Activated CD4-positive, alpha-beta T cell treated with anti-CD3 and anti-CD28 coated beads for 36 hours (primary cell): ENCODE results near the gene CCSER1. TPM values are rescaled to one million over a fixed set of nuclear protein-coding genes. Genes with fewer than 3 reads are reported as not detected.

Experiments
- ATAC-seq: fragments of 200-7000 bp; cut with Tn5 transposase; one replicate; pipeline ENCODE4 v1.10.0; 2021; ENCODE audit warnings: mild to moderate bottlenecking, moderate library complexity
- CTCF ChIA-PET: fragments of 350-600 bp; sonication (Branson Sonifier 250); formaldehyde crosslinking; loops from one replicate; lab custom pipeline; 2021; ENCODE audit warnings: antibody characterized with exemption; lab: Charles Lee
- POLR2A ChIA-PET: fragments of 350-600 bp; sonication (Branson Sonifier 250); formaldehyde crosslinking; loops from one replicate; lab custom pipeline; 2021; ENCODE audit warnings: antibody characterized with exemption, inconsistent platforms; lab: Charles Lee
- DNase-seq: peaks from one replicate; pipeline ENCODE4 v3.0.0-alpha.2; 2020
- H3K27ac Mint-ChIP-seq: one replicate; pipeline ENCODE4 v1.8.0; 2021; ENCODE audit warnings: mixed read lengths
- H3K27me3 Mint-ChIP-seq: one replicate; pipeline ENCODE4 v1.8.0; 2021; ENCODE audit warnings: mixed read lengths
- H3K36me3 Mint-ChIP-seq: one replicate; pipeline ENCODE4 v1.8.0; 2021; ENCODE audit warnings: low read depth, mixed read lengths
- H3K4me1 Mint-ChIP-seq: one replicate; pipeline ENCODE4 v1.8.0; 2021; ENCODE audit warnings: mixed read lengths
- H3K4me3 Mint-ChIP-seq: one replicate; pipeline ENCODE4 v1.8.0; 2021; ENCODE audit warnings: mild to moderate bottlenecking, moderate library complexity, mixed read lengths
- H3K9me3 Mint-ChIP-seq: one replicate; pipeline ENCODE4 v1.8.0; 2021; ENCODE audit warnings: low read depth, mixed read lengths
- intact Hi-C, 2 experiments: fragments of 100-400 bp; cut with DNase I in 1 of 2; cut with micrococcal nuclease in 1 of 2; formaldehyde crosslinking; loops; one replicate each; pipeline versions ENCODE4 v1.14.2 to v1.15.1; 2022 to 2024; cut with DNase I, micrococcal nuclease
- total RNA-seq, 2 experiments: library from RNA; stranded (reverse); gene quantifications; one replicate each; pipeline ENCODE4 v1.2.3, GENCODE V29; 2021

Gene CCSER1
- total RNA-seq, 2 experiments from 2014 or later: 0.14 TPM; not detected in 1

- H3K36me3 Mint-ChIP-seq: no peaks in the 10 kb centered on the region
- ATAC-seq: no peak
- intact Hi-C loops: no loop called here
- no peaks in the 10 kb centered on the region for H3K4me1 Mint-ChIP-seq
- H3K27ac Mint-ChIP-seq: no peak overlapping the region
- no peaks in the 10 kb centered on the region for H3K27me3 Mint-ChIP-seq
- CTCF ChIA-PET: no interaction called here
- DNase-seq: no peak
- POLR2A ChIA-PET: no interaction called here
- no peak overlapping the region for H3K4me3 Mint-ChIP-seq
- H3K9me3 Mint-ChIP-seq: peaks cover 10% of the 10 kb centered on the region
Measured at GRCh38 chr4:91527056-91527455, 1399.9 kb downstream of the CCSER1 start.

- ChIA-PET POLR2A (no interaction called here), CTCF (no interaction called here)
- Mint-ChIP-seq H3K27me3 (no peaks in the 10 kb centered on the region), H3K27ac (no peak overlapping the region), H3K36me3 (no peaks in the 10 kb centered on the region), H3K9me3 (peaks cover 24% of the 10 kb centered on the region), H3K4me1 (no peaks in the 10 kb centered on the region), H3K4me3 (no peak overlapping the region)
- DNase-seq (no peak), ATAC-seq (no peak)
- intact Hi-C loops: no loop called here
Measured at GRCh38 chr4:91567594-91567993, 1440.4 kb downstream of the CCSER1 start.

GRCh38 chr4:91577864-91578263, 1450.7 kb downstream of the CCSER1 start:
- CTCF ChIA-PET: no interaction called here
- Mint-ChIP-seq H3K9me3 (peaks cover 4% of the 10 kb centered on the region), H3K4me3 (no peak overlapping the region), H3K27me3 (no peaks in the 10 kb centered on the region), H3K27ac (no peak overlapping the region), H3K4me1 (no peaks in the 10 kb centered on the region), H3K36me3 (no peaks in the 10 kb centered on the region)
- intact Hi-C loops: no loop called here
- POLR2A ChIA-PET: no interaction called here
- no peak for DNase-seq
- no peak for ATAC-seq

GRCh38 chr4:91590260-91590659, 1463.1 kb downstream of the CCSER1 start:
- no peak overlapping the region for H3K27ac Mint-ChIP-seq
- no peaks in the 10 kb centered on the region for H3K36me3 Mint-ChIP-seq
- H3K27me3 Mint-ChIP-seq: no peaks in the 10 kb centered on the region
- ATAC-seq: no peak
- H3K4me1 Mint-ChIP-seq: no peaks in the 10 kb centered on the region
- POLR2A ChIA-PET: no interaction called here
- intact Hi-C loops: no loop called here
- peaks cover 5% of the 10 kb centered on the region for H3K9me3 Mint-ChIP-seq
- no peak overlapping the region for H3K4me3 Mint-ChIP-seq
- CTCF ChIA-PET: no interaction called here
- DNase-seq: no peak

- DNase-seq (no peak), ATAC-seq (no peak)
- no peaks in the 10 kb centered on the region for H3K9me3 Mint-ChIP-seq
- CTCF ChIA-PET: interaction anchor here (1.4 kb wide), 1 partner anchor 8 kb away, joined by 3 read pairs; no protein-coding TSS in a partner anchor
- no peak overlapping the region for H3K4me3 Mint-ChIP-seq
- no peak overlapping the region for H3K27ac Mint-ChIP-seq
- POLR2A ChIA-PET: no interaction called here
- intact Hi-C loops: no loop called here
- H3K4me1 Mint-ChIP-seq: no peaks in the 10 kb centered on the region
- no peaks in the 10 kb centered on the region for H3K36me3 Mint-ChIP-seq
- H3K27me3 Mint-ChIP-seq: no peaks in the 10 kb centered on the region
Measured at GRCh38 chr4:91592125-91592524, 1464.9 kb downstream of the CCSER1 start.

GRCh38 chr4:91596718-91597117, 1469.5 kb downstream of the CCSER1 start:
- Mint-ChIP-seq H3K9me3 (no peaks in the 10 kb centered on the region), H3K27me3 (no peaks in the 10 kb centered on the region), H3K36me3 (no peaks in the 10 kb centered on the region), H3K4me1 (no peaks in the 10 kb centered on the region), H3K4me3 (no peak overlapping the region), H3K27ac (no peak overlapping the region)
- ATAC-seq: no peak
- CTCF ChIA-PET: no interaction called here
- POLR2A ChIA-PET: no interaction called here
- DNase-seq: no peak
- intact Hi-C loops: loop anchor here in 1 of 2 experiments (5.0 kb wide), 1 partner anchor 474 kb away; no protein-coding TSS in a partner anchor

GRCh38 chr4:91598696-91599095, 1471.5 kb downstream of the CCSER1 start:
- no peak overlapping the region for H3K27ac Mint-ChIP-seq
- CTCF ChIA-PET: no interaction called here
- POLR2A ChIA-PET: no interaction called here
- no peaks in the 10 kb centered on the region for H3K36me3 Mint-ChIP-seq
- ATAC-seq: no peak
- H3K27me3 Mint-ChIP-seq: no peaks in the 10 kb centered on the region
- H3K4me1 Mint-ChIP-seq: no peaks in the 10 kb centered on the region
- no peak for DNase-seq
- intact Hi-C loops: loop anchor here in 1 of 2 experiments (5.0 kb wide), 1 partner anchor 476 kb away; no protein-coding TSS in a partner anchor
- H3K4me3 Mint-ChIP-seq: no peak overlapping the region
- no peaks in the 10 kb centered on the region for H3K9me3 Mint-ChIP-seq

- Mint-ChIP-seq H3K4me1 (no peaks in the 10 kb centered on the region), H3K9me3 (no peaks in the 10 kb centered on the region), H3K4me3 (no peak overlapping the region), H3K27ac (no peak overlapping the region), H3K36me3 (no peaks in the 10 kb centered on the region), H3K27me3 (no peaks in the 10 kb centered on the region)
- intact Hi-C loops: no loop called here
- no peak for ATAC-seq
- POLR2A ChIA-PET: no interaction called here
- CTCF ChIA-PET: interaction anchor here (1.2 kb wide), 1 partner anchor 9 kb away, joined by 3 read pairs; no protein-coding TSS in a partner anchor
- DNase-seq: no peak
Measured at GRCh38 chr4:91600301-91600700, 1473.1 kb downstream of the CCSER1 start.

- Mint-ChIP-seq H3K27ac (no peak overlapping the region), H3K9me3 (no peaks in the 10 kb centered on the region), H3K27me3 (no peaks in the 10 kb centered on the region), H3K4me3 (no peak overlapping the region), H3K36me3 (no peaks in the 10 kb centered on the region), H3K4me1 (no peaks in the 10 kb centered on the region)
- intact Hi-C loops: no loop called here
- DNase-seq (no peak), ATAC-seq (no peak)
- POLR2A ChIA-PET: no interaction called here
- CTCF ChIA-PET: interaction anchor here (1.2 kb wide), 1 partner anchor 10 kb away, joined by 3 read pairs; no protein-coding TSS in a partner anchor
Measured at GRCh38 chr4:91601401-91601800, 1474.2 kb downstream of the CCSER1 start.

- Mint-ChIP-seq H3K9me3 (peaks cover 1% of the 10 kb centered on the region), H3K36me3 (no peaks in the 10 kb centered on the region), H3K27me3 (no peaks in the 10 kb centered on the region), H3K4me3 (no peak overlapping the region), H3K27ac (no peak overlapping the region), H3K4me1 (no peaks in the 10 kb centered on the region)
- ATAC-seq: no peak
- intact Hi-C loops: no loop called here
- DNase-seq: no peak
- ChIA-PET POLR2A (no interaction called here), CTCF (no interaction called here)
Measured at GRCh38 chr4:91611782-91612181, 1484.6 kb downstream of the CCSER1 start.

GRCh38 chr4:91620952-91621351, 1493.8 kb downstream of the CCSER1 start:
- Mint-ChIP-seq H3K9me3 (peaks cover 14% of the 10 kb centered on the region), H3K4me3 (no peak overlapping the region), H3K4me1 (no peaks in the 10 kb centered on the region), H3K36me3 (no peaks in the 10 kb centered on the region), H3K27me3 (no peaks in the 10 kb centered on the region), H3K27ac (no peak overlapping the region)
- ChIA-PET CTCF (no interaction called here), POLR2A (no interaction called here)
- intact Hi-C loops: no loop called here
- ATAC-seq (no peak), DNase-seq (no peak)

GRCh38 chr4:91621446-91621845, 1494.3 kb downstream of the CCSER1 start:
- H3K27ac Mint-ChIP-seq: no peak overlapping the region
- H3K36me3 Mint-ChIP-seq: no peaks in the 10 kb centered on the region
- no peaks in the 10 kb centered on the region for H3K27me3 Mint-ChIP-seq
- peaks cover 14% of the 10 kb centered on the region for H3K9me3 Mint-ChIP-seq
- ATAC-seq (no peak), DNase-seq (no peak)
- intact Hi-C loops: no loop called here
- ChIA-PET CTCF (no interaction called here), POLR2A (no interaction called here)
- no peaks in the 10 kb centered on the region for H3K4me1 Mint-ChIP-seq
- no peak overlapping the region for H3K4me3 Mint-ChIP-seq
